ENCODE measurements around the gene RYR3.

The RYR3 gene

GRCh38 chr15:33322091-33322490 lies 11.3 kb downstream of the RYR3 start:
- DNase-seq, result no peak

- no peak for DNase-seq
Observed at GRCh38 chr15:33324609-33325008, 13.8 kb downstream of the RYR3 start.

GRCh38 chr15:33326908-33327307 lies 16.1 kb downstream of the RYR3 start:
- no peak for DNase-seq

GRCh38 chr15:33328106-33328505 lies 17.3 kb downstream of the RYR3 start:
- no peak for DNase-seq

- no peak for DNase-seq
Observed at GRCh38 chr15:33329457-33329856, 18.7 kb downstream of the RYR3 start.

GRCh38 chr15:33330931-33331330 lies 20.2 kb downstream of the RYR3 start:
- no peak for DNase-seq

- no peak for DNase-seq
Observed at GRCh38 chr15:33341953-33342352, 31.2 kb downstream of the RYR3 start.

- no peak for DNase-seq
Observed at GRCh38 chr15:33343275-33343674, 32.5 kb downstream of the RYR3 start.

GRCh38 chr15:33344111-33344510 lies 33.3 kb downstream of the RYR3 start:
- no peak for DNase-seq

GRCh38 chr15:33344530-33344929 lies 33.8 kb downstream of the RYR3 start:
- DNase-seq, result no peak

- no peak for DNase-seq
Observed at GRCh38 chr15:33354411-33354810, 43.6 kb downstream of the RYR3 start.

- no peak for DNase-seq
Observed at GRCh38 chr15:33357845-33358244, 47.1 kb downstream of the RYR3 start.

- no peak for DNase-seq
Observed at GRCh38 chr15:33358306-33358705, 47.5 kb downstream of the RYR3 start.

- no peak for DNase-seq
Observed at GRCh38 chr15:33360886-33361285, 50.1 kb downstream of the RYR3 start.

- no peak for DNase-seq
Observed at GRCh38 chr15:33369941-33370622, 59.3 kb downstream of the RYR3 start.

- no peak for DNase-seq
Observed at GRCh38 chr15:33370623-33371020, 59.9 kb downstream of the RYR3 start.

- no peak for DNase-seq
Observed at GRCh38 chr15:33371159-33371558, 60.4 kb downstream of the RYR3 start.

GRCh38 chr15:33374226-33374914 lies 63.6 kb downstream of the RYR3 start:
- DNase-seq, result no peak

GRCh38 chr15:33375236-33375635 lies 64.5 kb downstream of the RYR3 start:
- DNase-seq, result no peak

- DNase-seq, result no peak
Observed at GRCh38 chr15:33377204-33377603, 66.4 kb downstream of the RYR3 start.

- DNase-seq, result no peak
Observed at GRCh38 chr15:33378866-33379480, 68.2 kb downstream of the RYR3 start.

- no peak for DNase-seq
Observed at GRCh38 chr15:33380406-33380805, 69.6 kb downstream of the RYR3 start.

- no peak for DNase-seq
Observed at GRCh38 chr15:33382491-33382890, 71.7 kb downstream of the RYR3 start.

- DNase-seq, result no peak
Observed at GRCh38 chr15:33384307-33384706, 73.5 kb downstream of the RYR3 start.

Measured in activated naive CD4-positive, alpha-beta T cell treated with Interleukin-2 at 50 U/mL for 16 hours (primary cell).